Esophagus muscularis mucosa (tissue), 4 donors: Measurements from ENCODE around the gene CTSS. TPM values are rescaled to one million over a fixed set of nuclear protein-coding genes. Genes with fewer than 3 reads are reported as not detected.
"Not testable (repeated sequence)": the region's sequence is repeated elsewhere in the genome, so short reads cannot be mapped to it uniquely, and the experiment has no call there.

ENCODE experiments used
- DNase-seq: peaks from one replicate; pipeline ENCODE4 v3.0.0-alpha.2; 2017; ENCODE audit errors: extremely low spot score
- H3K27ac ChIP-seq, 4 donors: fragments of 200-600 bp; sonication (generic); replicated peaks in 1 of 4; 1 replicate in 3 of 4; 2 replicates in 1 of 4; pipeline ENCODE4 v1.5.1; 2016 to 2019; ENCODE audit warnings: mild to moderate bottlenecking in 1 of 4
- H3K27me3 ChIP-seq, 4 donors: fragments of 200-600 bp; sonication (generic); one replicate each; pipeline versions ENCODE4 v1.5.1 to v1.6.0; 2016 to 2019
- H3K36me3 ChIP-seq, 4 donors: fragments of 200-600 bp; sonication (generic); one replicate each; pipeline ENCODE4 v1.5.1; 2016 to 2019
- H3K4me1 ChIP-seq, 4 donors: fragments of 200-600 bp; sonication (generic); one replicate each; pipeline ENCODE4 v1.5.1; 2016 to 2019
- H3K4me3 ChIP-seq, 4 donors: fragments of 200-600 bp; sonication (generic); 1 replicate in 2 of 4; 2 replicates in 2 of 4; pipeline ENCODE4 v1.5.1; 2016 to 2019; ENCODE audit warnings: mild to moderate bottlenecking in 4 of 4, moderate library complexity in 1 of 4
- H3K9me3 ChIP-seq, 4 donors: fragments of 200-600 bp; sonication (generic); 1 replicate in 3 of 4; 2 replicates in 1 of 4; pipeline ENCODE4 v1.5.1; 2016 to 2019
- CTCF ChIP-seq, 3 experiments: fragments of 200-600 bp in 2 of 3; fragments of 450-650 bp in 1 of 3; sonication (generic) in 2 of 3; IDR thresholded peaks; one replicate each; pipeline ENCODE4 v1.5.1; 2017 to 2019; ENCODE audit warnings: antibody characterized with exemption in 3 of 3, mild to moderate bottlenecking in 2 of 3, moderate library complexity in 1 of 3
- EP300 ChIP-seq: sonication (generic); formaldehyde crosslinking; IDR thresholded peaks from one replicate; pipeline ENCODE4 v1.6.1; 2017; ENCODE audit warnings: antibody characterized with exemption
- POLR2A ChIP-seq: fragments of 450-650 bp; IDR thresholded peaks from one replicate; pipeline ENCODE4 v1.6.1; 2017; ENCODE audit warnings: antibody characterized with exemption, moderate library complexity, mild to moderate bottlenecking, low read depth
- POLR2AphosphoS5 ChIP-seq, 2 donors: sonication (generic); formaldehyde crosslinking; IDR thresholded peaks; one replicate each; pipeline ENCODE4 v1.6.1; 2017; ENCODE audit warnings: antibody characterized with exemption in 2 of 2
- WGBS: methylation state at CpG from one replicate; pipeline ENCODE4 v1.1.5; 2018; 5-methylcytosine and 5-hydroxymethylcytosine counted together
- intact Hi-C: fragments of 100-400 bp; cut with DNase I; formaldehyde crosslinking; loops from one replicate; pipeline ENCODE4 v1.15.1; 2023
- total RNA-seq, 4 donors: library from RNA; depleted of rRNA; stranded (reverse); fragments of >200 nt; gene quantifications; one replicate each; pipeline versions ENCODE4 v1.1.0 to v1.2.1, GENCODE V29; 2016

CTSS gene
- total RNA-seq, 4 donors from 2014 or later: 20.2 to 82.7 (median 45.2) TPM

GRCh38 chr1:150798525-150798924 is 32.9 kb upstream of the CTSS start:
- H3K36me3 ChIP-seq: peaks cover 13 to 68% (median 49%) of the 10 kb centered on the region in 4 donors
- TF ChIP-seq POLR2AphosphoS5 (IDR thresholded peaks at IDR 0.05) (no peak), POLR2A (no peak), EP300 (no peak), CTCF (IDR thresholded peaks at IDR 0.05) (no peak)
- intact Hi-C loops: no loop called here
- no peaks in the 10 kb centered on the region for H3K4me1 ChIP-seq
- no peaks in the 10 kb centered on the region for H3K27me3 ChIP-seq
- no peaks in the 10 kb centered on the region for H3K9me3 ChIP-seq
- H3K27ac ChIP-seq: no peak overlapping the region
- no peak for DNase-seq
- no peak overlapping the region for H3K4me3 ChIP-seq
- 73% methylated on average over 4 of the region's 4 CpGs for WGBS

GRCh38 chr1:150796374-150796773 is 30.8 kb upstream of the CTSS start:
- no peaks in the 10 kb centered on the region for H3K4me1 ChIP-seq
- H3K27ac ChIP-seq: no peak overlapping the region
- H3K36me3 ChIP-seq: peaks cover 13 to 51% (median 43%) of the 10 kb centered on the region in 4 donors
- intact Hi-C loops: no loop called here
- no peak overlapping the region for H3K4me3 ChIP-seq
- H3K9me3 ChIP-seq: no peaks in the 10 kb centered on the region
- TF ChIP-seq POLR2AphosphoS5 (IDR thresholded peaks at IDR 0.05): no peak
- TF ChIP-seq CTCF (IDR thresholded peaks at IDR 0.05): no peak
- no peak for TF ChIP-seq EP300
- TF ChIP-seq POLR2A: no peak
- H3K27me3 ChIP-seq: no peaks in the 10 kb centered on the region
- no peak for DNase-seq
- WGBS: 84% methylated on average over 3 of the region's 3 CpGs

- WGBS: 94% methylated on average over 3 of the region's 3 CpGs
- H3K27me3 ChIP-seq, intact Hi-C loops, DNase-seq, H3K4me3 ChIP-seq, H3K9me3 ChIP-seq, H3K4me1 ChIP-seq, H3K27ac ChIP-seq: not testable (repeated sequence)
- H3K36me3 ChIP-seq: peaks cover 6 to 41% (median 28%) of the 10 kb centered on the region in 4 donors
These were observed 28.2 kb upstream of the CTSS start for GRCh38 chr1:150793778-150794177.

GRCh38 chr1:150793221-150793620 is 27.6 kb upstream of the CTSS start:
- peaks cover 6 to 36% (median 22%) of the 10 kb centered on the region in 4 donors for H3K36me3 ChIP-seq
- no peaks in the 10 kb centered on the region for H3K27me3 ChIP-seq
- no peaks in the 10 kb centered on the region for H3K9me3 ChIP-seq
- H3K4me1 ChIP-seq: no peaks in the 10 kb centered on the region
- no peak overlapping the region for H3K27ac ChIP-seq
- DNase-seq: no peak
- H3K4me3 ChIP-seq: no peak overlapping the region
- 74% methylated on average over 1 of the region's 1 CpG for whole genome bisulfite sequencing
- intact Hi-C loops: no loop called here
- no peak for TF ChIP-seq POLR2AphosphoS5 (IDR thresholded peaks at IDR 0.05)
- no peak for TF ChIP-seq CTCF (IDR thresholded peaks at IDR 0.05)
- no peak for TF ChIP-seq EP300
- TF ChIP-seq POLR2A: no peak

- H3K9me3 ChIP-seq: no peaks in the 10 kb centered on the region
- intact Hi-C loops: no loop called here
- no peak for DNase-seq
- TF ChIP-seq POLR2AphosphoS5 (IDR thresholded peaks at IDR 0.05): no peak
- no peak for TF ChIP-seq EP300
- no peak for TF ChIP-seq POLR2A
- TF ChIP-seq CTCF (IDR thresholded peaks at IDR 0.05): no peak
- 82% methylated on average over 4 of the region's 4 CpGs for WGBS
- no peak overlapping the region for H3K4me3 ChIP-seq
- H3K27me3 ChIP-seq: no peaks in the 10 kb centered on the region
- no peak overlapping the region for H3K27ac ChIP-seq
- no peaks in the 10 kb centered on the region for H3K4me1 ChIP-seq
- peaks cover 5 to 19% (median 6%) of the 10 kb centered on the region in 4 donors for H3K36me3 ChIP-seq
These were observed 26.0 kb upstream of the CTSS start for GRCh38 chr1:150791585-150791984.
